SK-N-SH (cell line): ENCODE measurements around the gene IL31. TPM values are rescaled to one million over a fixed set of nuclear protein-coding genes. Genes with fewer than 3 reads are reported as not detected.

Experiments used
- CTCF ChIA-PET: fragments of 300-600, 350-600 bp; formaldehyde crosslinking; extraction: SDS; loops from one replicate; lab custom pipeline; 2021; lab: Yijun Ruan, JAX
- POLR2A ChIA-PET: fragments of 350-600 bp; sonication (Branson Sonifier 250); formaldehyde crosslinking; extraction: SDS; loops from one replicate; lab custom pipeline; 2020; ENCODE audit warnings: antibody characterized with exemption, inconsistent platforms; lab: Yijun Ruan, JAX
- DNase-seq: peaks from one replicate; pipeline ENCODE4 v3.0.0; 2012
- H2AFZ ChIP-seq: fragments of 200-600 bp; sonication (generic); 2 replicates; pipeline ENCODE4 v1.8.1; 2016; ENCODE audit warnings: antibody characterized with exemption, mild to moderate bottlenecking, low read depth
- H3F3A ChIP-seq: fragments of 200-600 bp; sonication (generic); replicated peaks from 2 replicates; pipeline ENCODE3; 2016; ENCODE audit warnings: antibody characterized with exemption, mild to moderate bottlenecking; ENCODE audit not compliant: insufficient read depth
- H3K27ac ChIP-seq, 2 experiments: fragments of 200-500 bp in 1 of 2; fragments of 200-600 bp in 1 of 2; sonication (Bioruptor generic) in 1 of 2; sonication (generic), shearing (Covaris generic) in 1 of 2; 2 replicates each; pipeline versions ENCODE4 v1.5.1 to v1.6.1; 2014 to 2016; ENCODE audit warnings: low read depth in 2 of 2, inconsistent platforms in 1 of 2, low read length in 1 of 2, mild to moderate bottlenecking in 1 of 2, mixed read lengths in 1 of 2
- H3K27me3 ChIP-seq: fragments of 200-600 bp; sonication (generic), shearing (Covaris generic); 2 replicates; pipeline ENCODE4 v1.6.1; 2016; ENCODE audit warnings: mixed run types; ENCODE audit not compliant: insufficient read depth
- H3K36me3 ChIP-seq, 2 experiments: fragments of 200-500 bp in 1 of 2; fragments of 200-600 bp in 1 of 2; sonication (Bioruptor generic) in 1 of 2; sonication (generic) in 1 of 2; replicated peaks in 1 of 2; 2 replicates each; pipeline versions ENCODE3 to v1.5.1; 2014 to 2016; ENCODE audit warnings: low read length in 1 of 2, mild to moderate bottlenecking in 1 of 2; ENCODE audit not compliant: insufficient read depth in 2 of 2, control insufficient read depth in 1 of 2
- H3K4me1 ChIP-seq, 2 experiments: fragments of 200-500 bp in 1 of 2; fragments of 200-600 bp in 1 of 2; sonication (Bioruptor generic) in 1 of 2; sonication (generic), shearing (Covaris generic) in 1 of 2; 2 replicates each; pipeline versions ENCODE4 v1.5.1 to v1.6.1; 2014 to 2016; ENCODE audit warnings: low read depth in 1 of 2, low read length in 1 of 2, mixed run types in 1 of 2; ENCODE audit not compliant: insufficient read depth in 2 of 2, control insufficient read depth in 1 of 2
- H3K4me2 ChIP-seq: fragments of 200-600 bp; sonication (generic), shearing (Covaris generic); 2 replicates; pipeline ENCODE4 v1.6.1; 2017; ENCODE audit warnings: mixed run types
- H3K4me3 ChIP-seq, 2 experiments: fragments of 200-500 bp in 1 of 2; fragments of 200-600 bp in 1 of 2; sonication (Bioruptor generic) in 1 of 2; sonication (generic), shearing (Covaris generic) in 1 of 2; 2 replicates each; pipeline versions ENCODE4 v1.5.1 to v1.8.1; 2014 to 2016; ENCODE audit warnings: low read depth in 2 of 2, inconsistent platforms in 1 of 2, low read length in 1 of 2, mild to moderate bottlenecking in 1 of 2, mixed read lengths in 1 of 2, moderate library complexity in 1 of 2
- H3K79me2 ChIP-seq: fragments of 200-600 bp; sonication (generic); 2 replicates; pipeline ENCODE4 v1.8.1; 2017; ENCODE audit warnings: mild to moderate bottlenecking; ENCODE audit not compliant: insufficient read depth
- H3K9ac ChIP-seq: fragments of 200-600 bp; sonication (generic); 2 replicates; pipeline ENCODE4 v1.6.1; 2017; ENCODE audit warnings: mixed run types
- H3K9me2 ChIP-seq: fragments of 200-600 bp; sonication (generic); 2 replicates; pipeline ENCODE4 v1.6.1; 2017; ENCODE audit warnings: mixed run types
- H3K9me3 ChIP-seq: fragments of 200-600 bp; sonication (generic); 2 replicates; pipeline ENCODE4 v1.6.1; 2017; ENCODE audit warnings: mixed run types, mild to moderate bottlenecking, moderate library complexity
- H4K20me1 ChIP-seq: fragments of 200-600 bp; sonication (generic); 2 replicates; pipeline ENCODE4 v1.6.1; 2017; ENCODE audit warnings: mild to moderate bottlenecking, mixed run types; ENCODE audit not compliant: insufficient read depth
- CHD2 ChIP-seq: fragments of 150-350 bp; IDR thresholded peaks from 2 replicates; pipeline ENCODE4 v1.6.1; 2018; ENCODE audit warnings: low read length; ENCODE audit not compliant: partially characterized antibody
- ELF1 ChIP-seq: IDR thresholded peaks from 2 replicates; pipeline ENCODE4 v1.4.0; 2012
- EZH2phosphoT487 ChIP-seq: fragments of 200-600 bp; sonication (generic); IDR thresholded peaks from 2 replicates; pipeline ENCODE4 v1.6.1; 2017; ENCODE audit warnings: low read depth, mixed run types, mild to moderate bottlenecking, antibody characterized with exemption, moderate library complexity, borderline replicate concordance
- FOSL2 ChIP-seq: IDR thresholded peaks from 2 replicates; pipeline ENCODE4 v1.4.0; 2012; ENCODE audit warnings: low read depth, mild to moderate bottlenecking, moderate library complexity, borderline replicate concordance
- FOXJ3 ChIP-seq: sonication (generic); formaldehyde crosslinking; IDR thresholded peaks from 2 replicates; pipeline ENCODE4 v1.5.1; 2020; ENCODE audit warnings: mild to moderate bottlenecking, missing genetic modification reagents
- GABPA ChIP-seq: IDR thresholded peaks from 2 replicates; pipeline ENCODE4 v1.4.0; 2012; ENCODE audit warnings: low read depth, mild to moderate bottlenecking
- GATA2 ChIP-seq: sonication (generic); formaldehyde crosslinking; IDR thresholded peaks from 2 replicates; pipeline ENCODE4 v1.5.0; 2020; ENCODE audit warnings: mild to moderate bottlenecking, missing genetic modification reagents
- IRF3 ChIP-seq: fragments of 150-350 bp; IDR thresholded peaks from 2 replicates; pipeline ENCODE4 v1.6.1; 2016; ENCODE audit warnings: mild to moderate bottlenecking, low read depth, low read length
- MAX ChIP-seq: IDR thresholded peaks from 2 replicates; pipeline ENCODE4 v1.4.0; 2012; ENCODE audit warnings: low read depth
- NFIC ChIP-seq: IDR thresholded peaks from 2 replicates; pipeline ENCODE4 v1.4.0; 2012; ENCODE audit warnings: borderline replicate concordance
- PBX3 ChIP-seq: IDR thresholded peaks from 2 replicates; pipeline ENCODE4; 2012
- RAD21 ChIP-seq: IDR thresholded peaks from 2 replicates; pipeline ENCODE4 v1.6.1; 2012; ENCODE audit warnings: mild to moderate bottlenecking, low read length
- RCOR1 ChIP-seq: fragments of 150-350 bp; IDR thresholded peaks from 2 replicates; pipeline ENCODE4 v1.6.1; 2017; ENCODE audit warnings: antibody characterized with exemption, low read length
- REST ChIP-seq: IDR thresholded peaks from 2 replicates; pipeline ENCODE4 v1.6.1; 2012; ENCODE audit warnings: mild to moderate bottlenecking, low read depth, low read length, moderate library complexity
- RXRA ChIP-seq: IDR thresholded peaks from 2 replicates; pipeline ENCODE4 v1.4.0; 2012; ENCODE audit warnings: low read depth, mild to moderate bottlenecking, borderline replicate concordance
- SIN3A ChIP-seq: IDR thresholded peaks from 2 replicates; pipeline ENCODE4 v1.6.1; 2012; ENCODE audit warnings: low read depth, mild to moderate bottlenecking, low read length, moderate library complexity, borderline replicate concordance
- SMC3 ChIP-seq: IDR thresholded peaks from 2 replicates; pipeline ENCODE4 v1.6.1; 2012; ENCODE audit warnings: low read depth, low read length, improper control_type of control experiment
- YY1 ChIP-seq: IDR thresholded peaks from 2 replicates; pipeline ENCODE4 v1.4.0; 2012; ENCODE audit warnings: low read depth, mild to moderate bottlenecking
- ZBTB33 ChIP-seq: IDR thresholded peaks from 2 replicates; pipeline ENCODE4 v1.4.0; 2012; ENCODE audit warnings: low read depth, borderline replicate concordance
- WGBS: methylation state at CpG from one replicate; pipeline ENCODE4 v1.1.6; 2017; ENCODE audit warnings: low lambda C conversion rate; 5-methylcytosine and 5-hydroxymethylcytosine counted together
- polyA plus RNA-seq, 3 experiments: library from polyadenylated mRNA; depleted of rRNA; stranded (reverse); fragments of >200 nt; gene quantifications; 2 replicates each; pipeline ENCODE4 v1.2.3, GENCODE V29; 2012

Gene IL31
- polyA plus RNA-seq, 1 of the 3 experiments (the other 2 are of a cell fraction), result not detected

- CTCF ChIA-PET, result interaction anchor here (0.7 to 6.8 kb wide), 24 partner anchors 10 to 341 kb away, joined by 3 to 85 read pairs (median 4); partner anchors contain the start of gene LRRC43
- Histone ChIP-seq H4K20me1 (peaks cover 10% of the 10 kb centered on the region; the same call in 1 of the 2 replicates), H3K9ac (no peak overlapping the region), H3K4me2 (no peak overlapping the region), H3K79me2 (peaks cover 19% of the 10 kb centered on the region; the same call in 1 of the 2 replicates), H3K36me3 (peaks cover 26 to 48% of the 10 kb centered on the region in 2 experiments), H3K4me1 (no peaks in the 10 kb centered on the region; a peak in 1 of 4 replicates), H3K27me3 (no peaks in the 10 kb centered on the region)
- 74% methylated on average over 14 of the region's 17 CpGs for WGBS
- TF ChIP-seq IRF3, result no peak
- no peak for TF ChIP-seq RXRA
- TF ChIP-seq FOSL2, result peak; percentile 41; the same call in 1 of the 2 replicates
- TF ChIP-seq YY1, result no peak
- TF ChIP-seq, all 33 proteins: peak for 1
- peaks cover 8% of the 10 kb centered on the region for H3F3A ChIP-seq
- POLR2A ChIA-PET, result interaction anchor here (1.4 kb wide), 1 partner anchor 60 kb away, joined by 3 read pairs; no protein-coding TSS in a partner anchor
- no peak overlapping the region for H2AFZ ChIP-seq
- H3K9me3 ChIP-seq, result no peaks in the 10 kb centered on the region
- H3K9me2 ChIP-seq, result no peaks in the 10 kb centered on the region
- H3K4me3 ChIP-seq, result no peak overlapping the region
- peak overlapping the region in 1 of 2 experiments; percentile 22; a peak in 1 of 4 replicates for H3K27ac ChIP-seq
- DNase-seq, result no peak
These were observed 43.9 kb downstream of the IL31 start for GRCh38 chr12:122130150-122130549.

- ChIA-PET CTCF (interaction anchor here (0.6 to 6.8 kb wide), 8 partner anchors 9 to 235 kb away, joined by 3 to 85 read pairs (median 3); no protein-coding TSS in a partner anchor), POLR2A (no interaction called here)
- H3K9ac ChIP-seq, result no peak overlapping the region
- H3K9me3 ChIP-seq, result no peaks in the 10 kb centered on the region
- H3K27me3 ChIP-seq, result no peaks in the 10 kb centered on the region
- 91% methylated on average over 6 of the region's 13 CpGs for WGBS
- H3K79me2 ChIP-seq, result peaks cover 28% of the 10 kb centered on the region; the same call in 1 of the 2 replicates
- no peak for DNase-seq
- H3K4me2 ChIP-seq, result no peak overlapping the region
- peaks cover 18% of the 10 kb centered on the region; the same call in 1 of the 2 replicates for H4K20me1 ChIP-seq
- no peak for TF ChIP-seq GABPA
- TF ChIP-seq CHD2, result no peak
- TF ChIP-seq REST, result no peak
- no peak for TF ChIP-seq GATA2
- TF ChIP-seq RAD21, result no peak
- no peak for TF ChIP-seq SMC3
- no peak for TF ChIP-seq RCOR1
- TF ChIP-seq ELF1, result no peak
- TF ChIP-seq YY1, result no peak
- no peak for TF ChIP-seq FOXJ3
- TF ChIP-seq EZH2phosphoT487, result no peak
- TF ChIP-seq PBX3, result no peak
- no peak for TF ChIP-seq NFIC
- TF ChIP-seq ZBTB33, result no peak
- TF ChIP-seq SIN3A, result no peak
- TF ChIP-seq MAX, result no peak
- H3K36me3 ChIP-seq, result peaks cover 19 to 45% of the 10 kb centered on the region in 2 experiments
- no peaks in the 10 kb centered on the region for H3K9me2 ChIP-seq
- H3F3A ChIP-seq, result peaks cover 8% of the 10 kb centered on the region
- no peak overlapping the region for H2AFZ ChIP-seq
- H3K4me3 ChIP-seq, result no peak overlapping the region
- H3K4me1 ChIP-seq, result no peaks in the 10 kb centered on the region; a peak in 1 of 4 replicates
- no peak overlapping the region for H3K27ac ChIP-seq
These were observed 44.9 kb downstream of the IL31 start for GRCh38 chr12:122129131-122129530.
